Measurements from ENCODE around the gene ROBO4. TPM values are rescaled to one million over a fixed set of nuclear protein-coding genes. Genes with fewer than 3 reads are reported as not detected.

The ROBO4 gene
- total RNA-seq, result 0.88 and 2.7 TPM in 2 replicates

GRCh38 chr11:124897674-124898262 lies at the start of gene ROBO4:
TSS of gene ROBO4 (minus strand) at chr11:124897865. CDS start at chr11:124897795, 70 bp downstream.

GRCh38 chr11:124935548-124936514 lies 38.2 kb upstream of the ROBO4 start, which contains the start of gene HEPACAM:
TSS of gene HEPACAM (minus strand) at chr11:124936047. CDS start at chr11:124936006, 41 bp downstream.

GRCh38 chr11:124918950-124919349 lies 21.3 kb upstream of the ROBO4 start, which contains the start of gene HEPN1:
TSS of gene HEPN1 (plus strand) at chr11:124919250.

GRCh38 chr11:124865181-124865901 lies 32.3 kb downstream of the ROBO4 start, which contains the start of gene ROBO3:
TSS of gene ROBO3 (plus strand) at chr11:124865432. CDS start at chr11:124865578, 146 bp downstream.

Other genes starting within 250 kb of the ROBO4 start
- gene SIAE, start 224.1 kb downstream of the ROBO4 start, total RNA-seq, result 6.9 and 12.7 TPM in 2 replicates
- 5.0 and 7.9 TPM in 2 replicates for gene SPA17, start 224.0 kb downstream of the ROBO4 start, total RNA-seq
- 2.3 TPM in 1 of 2 replicates, not detected in the other for gene NRGN, start 157.9 kb downstream of the ROBO4 start, total RNA-seq
- not detected in 2 replicates for gene VSIG2, start 145.6 kb downstream of the ROBO4 start, total RNA-seq
- 0.22 and 2.7 TPM in 2 replicates for gene ESAM, start 135.6 kb downstream of the ROBO4 start, total RNA-seq
- gene MSANTD2, start 97.5 kb downstream of the ROBO4 start, total RNA-seq, result 5.9 and 25.6 TPM in 2 replicates
- 9.0 and 11.2 TPM in 2 replicates for gene ROBO3, start 32.4 kb downstream of the ROBO4 start, total RNA-seq
- not detected in 2 replicates for gene HEPN1, start 21.4 kb upstream of the ROBO4 start, total RNA-seq
- gene HEPACAM, start 38.2 kb upstream of the ROBO4 start, total RNA-seq, result under 0.01 TPM in 1 of 2 replicates, not detected in the other
- gene CCDC15, start 56.3 kb upstream of the ROBO4 start, total RNA-seq, result 0.66 and 7.9 TPM in 2 replicates
- gene SLC37A2, start 165.4 kb upstream of the ROBO4 start, total RNA-seq, result 0.88 and 13.0 TPM in 2 replicates
- gene TMEM218, start 213.8 kb upstream of the ROBO4 start, total RNA-seq, result 22.8 and 33.2 TPM in 2 replicates

Measured in placental pericyte (primary cell).